Measurements from ENCODE around the gene DAB2.

Gene DAB2

DNA sequence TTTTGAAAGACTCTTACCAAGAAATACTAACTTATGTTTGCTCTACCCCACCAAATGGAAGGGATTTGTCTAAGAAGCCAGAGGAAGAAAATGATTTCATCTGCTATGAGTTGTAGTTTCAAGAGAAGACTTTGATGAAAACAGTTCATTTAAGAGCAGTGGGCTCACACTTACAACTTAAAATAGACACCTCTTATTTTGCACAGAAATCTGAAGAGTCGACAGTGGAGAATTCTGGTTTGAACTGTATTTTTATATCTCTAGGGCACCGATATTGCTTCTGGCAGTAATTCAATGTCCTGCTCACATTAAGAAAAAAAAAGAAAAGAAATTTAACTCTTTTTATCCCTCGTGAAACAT, 1.9 kb upstream of the DAB2 start:
- Histone ChIP-seq H3K4me3 (ENCODE audit: low read depth, low read length) (no peak overlapping the region), H3K4me1 (no peaks in the 10 kb centered on the region), H3K4me2 (ENCODE audit: low read length) (no peak overlapping the region), H3K9me3 (ENCODE audit: control insufficient read depth, low read length) (no peaks in the 10 kb centered on the region), H3K36me3 (ENCODE audit: control insufficient read depth, insufficient read depth, low read length) (no peaks in the 10 kb centered on the region), H3K9ac (no peak overlapping the region), H3K27me3 (ENCODE audit: control insufficient read depth, insufficient read depth, low read length) (no peaks in the 10 kb centered on the region), H3K27ac (no peak overlapping the region), H2AFZ (no peak overlapping the region), H3K79me2 (no peaks in the 10 kb centered on the region)
- TF ChIP-seq, protein P1, sequence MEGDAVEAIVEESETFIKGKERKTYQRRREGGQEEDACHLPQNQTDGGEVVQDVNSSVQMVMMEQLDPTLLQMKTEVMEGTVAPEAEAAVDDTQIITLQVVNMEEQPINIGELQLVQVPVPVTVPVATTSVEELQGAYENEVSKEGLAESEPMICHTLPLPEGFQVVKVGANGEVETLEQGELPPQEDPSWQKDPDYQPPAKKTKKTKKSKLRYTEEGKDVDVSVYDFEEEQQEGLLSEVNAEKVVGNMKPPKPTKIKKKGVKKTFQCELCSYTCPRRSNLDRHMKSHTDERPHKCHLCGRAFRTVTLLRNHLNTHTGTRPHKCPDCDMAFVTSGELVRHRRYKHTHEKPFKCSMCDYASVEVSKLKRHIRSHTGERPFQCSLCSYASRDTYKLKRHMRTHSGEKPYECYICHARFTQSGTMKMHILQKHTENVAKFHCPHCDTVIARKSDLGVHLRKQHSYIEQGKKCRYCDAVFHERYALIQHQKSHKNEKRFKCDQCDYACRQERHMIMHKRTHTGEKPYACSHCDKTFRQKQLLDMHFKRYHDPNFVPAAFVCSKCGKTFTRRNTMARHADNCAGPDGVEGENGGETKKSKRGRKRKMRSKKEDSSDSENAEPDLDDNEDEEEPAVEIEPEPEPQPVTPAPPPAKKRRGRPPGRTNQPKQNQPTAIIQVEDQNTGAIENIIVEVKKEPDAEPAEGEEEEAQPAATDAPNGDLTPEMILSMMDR (IDR thresholded peaks at IDR 0.05): no peak

DNA sequence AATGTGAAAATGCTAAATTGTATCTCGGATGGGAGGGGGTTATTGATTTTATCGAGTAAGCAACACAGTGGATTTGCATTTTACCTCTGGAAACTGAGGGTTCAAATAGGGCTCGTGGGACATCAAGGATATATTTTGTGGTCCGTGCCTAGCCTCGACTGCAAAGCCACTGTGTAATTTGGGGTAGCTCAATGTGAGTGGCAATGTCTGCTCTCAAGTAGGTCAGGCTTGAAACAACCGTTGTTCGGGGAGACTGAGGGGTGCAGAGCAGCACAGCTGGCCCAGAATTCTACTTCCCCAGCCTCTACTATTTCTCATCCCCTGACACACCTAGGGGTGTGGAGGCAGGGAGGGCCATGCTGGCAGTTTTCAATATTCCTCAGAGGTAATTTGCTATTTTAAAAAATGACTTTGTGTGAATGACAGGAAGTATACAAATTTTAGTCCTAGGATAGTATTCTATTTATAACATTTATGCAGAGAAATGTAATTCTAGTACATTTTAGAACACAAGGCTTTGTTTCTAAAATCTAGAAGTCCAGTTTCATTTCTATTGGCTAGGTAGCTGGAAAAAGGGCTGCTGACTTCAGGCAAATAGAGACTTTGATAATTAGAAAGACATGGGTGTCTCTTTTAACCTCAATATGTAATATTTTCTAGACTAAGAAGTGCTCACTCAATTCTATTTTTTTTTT, 1.4 kb upstream of the DAB2 start:
- no peak overlapping the region for H3K27ac ChIP-seq
- no peak overlapping the region for H3K4me2 ChIP-seq (ENCODE audit: low read length)
- no peaks in the 10 kb centered on the region for H3K36me3 ChIP-seq (ENCODE audit: control insufficient read depth, insufficient read depth, low read length)
- TF ChIP-seq, protein P1 (IDR thresholded peaks at IDR 0.05): no peak
- H3K4me3 ChIP-seq (ENCODE audit: low read depth, low read length): no peak overlapping the region
- peaks cover 1% of the 10 kb centered on the region for H3K4me1 ChIP-seq
- H3K27me3 ChIP-seq (ENCODE audit: control insufficient read depth, insufficient read depth, low read length): no peaks in the 10 kb centered on the region
- no peak overlapping the region for H2AFZ ChIP-seq
- no peaks in the 10 kb centered on the region for H3K9me3 ChIP-seq (ENCODE audit: control insufficient read depth, low read length)
- H3K79me2 ChIP-seq: no peaks in the 10 kb centered on the region
- H3K9ac ChIP-seq: no peak overlapping the region

DNA sequence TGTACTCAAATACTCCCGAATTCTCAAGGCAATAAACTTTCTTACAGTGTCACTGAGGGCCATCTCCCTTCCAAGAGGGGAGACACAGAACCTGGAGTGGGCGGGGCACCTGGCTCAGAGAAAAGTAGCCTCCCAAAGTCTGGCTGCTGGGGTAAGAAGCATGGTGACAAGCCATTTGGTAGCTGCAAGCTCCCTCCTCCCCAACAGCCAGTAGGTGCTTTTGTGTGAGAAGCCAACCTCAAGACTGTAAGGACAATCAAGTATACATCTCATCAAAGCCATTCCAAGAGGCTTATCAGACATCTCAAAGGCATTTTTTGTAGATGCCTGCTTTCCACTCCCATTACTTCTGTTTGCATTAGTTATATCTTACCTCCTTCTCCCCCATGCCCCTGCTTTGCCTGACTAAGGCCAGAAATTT, 1.4 kb downstream of the DAB2 start:
- Histone ChIP-seq H2AFZ (no peak overlapping the region), H3K27ac (peak overlapping the region; percentile 43), H3K9ac (no peak overlapping the region), H3K36me3 (ENCODE audit: control insufficient read depth, insufficient read depth, low read length) (no peaks in the 10 kb centered on the region), H3K4me3 (ENCODE audit: low read depth, low read length) (peak overlapping the region; percentile 59), H3K9me3 (ENCODE audit: control insufficient read depth, low read length) (no peaks in the 10 kb centered on the region), H3K79me2 (no peaks in the 10 kb centered on the region), H3K4me2 (ENCODE audit: low read length) (no peak overlapping the region), H3K4me1 (peaks cover 4% of the 10 kb centered on the region), H3K27me3 (ENCODE audit: control insufficient read depth, insufficient read depth, low read length) (no peaks in the 10 kb centered on the region)
- TF ChIP-seq, protein P1 (IDR thresholded peaks at IDR 0.05): no peak

DNA sequence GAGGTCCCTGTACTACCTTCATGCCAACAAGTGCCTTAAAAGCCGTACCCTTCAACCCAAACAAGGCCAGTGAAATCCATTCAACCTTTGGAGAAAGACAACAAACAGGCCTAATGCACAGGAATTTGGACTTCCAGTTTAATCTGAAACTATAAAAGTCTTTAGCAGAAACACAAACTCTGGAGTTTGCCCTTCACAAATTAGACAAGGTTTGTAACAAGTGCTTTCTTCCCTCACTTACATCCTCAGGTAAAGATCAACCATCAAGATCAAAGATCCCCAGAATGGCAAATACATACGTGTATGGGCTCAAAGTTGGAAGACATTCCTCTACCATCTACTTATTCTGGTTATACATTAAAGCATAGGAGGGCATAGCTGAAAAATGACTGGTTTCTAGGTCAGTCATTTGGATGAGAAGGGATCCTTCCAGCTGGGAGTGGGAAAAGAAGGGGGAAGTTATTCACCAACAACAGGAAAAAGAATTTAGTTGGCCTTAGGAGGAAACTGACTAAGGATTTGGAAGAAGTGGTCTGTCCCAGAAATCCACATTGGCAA, 2.0 kb downstream of the DAB2 start:
- peaks cover 4% of the 10 kb centered on the region for H3K4me1 ChIP-seq

More for the DNA sequence above, 2.0 kb downstream of the DAB2 start:
- no peak overlapping the region for H3K4me2 ChIP-seq (ENCODE audit: low read length)
- no peaks in the 10 kb centered on the region for H3K9me3 ChIP-seq (ENCODE audit: control insufficient read depth, low read length)
- H3K79me2 ChIP-seq: no peaks in the 10 kb centered on the region
- H3K36me3 ChIP-seq (ENCODE audit: control insufficient read depth, insufficient read depth, low read length): no peaks in the 10 kb centered on the region
- no peaks in the 10 kb centered on the region for H3K27me3 ChIP-seq (ENCODE audit: control insufficient read depth, insufficient read depth, low read length)
- TF ChIP-seq, protein P1 (IDR thresholded peaks at IDR 0.05): no peak
- H3K27ac ChIP-seq: no peak overlapping the region
- no peak overlapping the region for H3K4me3 ChIP-seq (ENCODE audit: low read depth, low read length)
- H3K9ac ChIP-seq: no peak overlapping the region
- H2AFZ ChIP-seq: peak overlapping the region; percentile 1
